GM19238 (cell line): ENCODE measurements around the gene OR4P4.

Experiments used
- DNase-seq: peaks from one replicate; pipeline ENCODE4 v3.0.0; 2011; ENCODE audit warnings: low spot score; ENCODE audit not compliant: insufficient read length

OR4P4 gene

GRCh38 chr11:55634813-55635212 is at the start of gene OR4P4:
Gene OR4P4, plus strand, starts transcription at chr11:55635113.
- DNase-seq, result no peak

- no peak for DNase-seq
Observed at GRCh38 chr11:55607545-55607944, 27.4 kb upstream of the OR4P4 start, which contains the start of gene OR4C11. Gene OR4C11, minus strand, starts transcription at chr11:55607645. Its CDS starts 3,272 bp downstream, at chr11:55604373.

GRCh38 chr11:55624531-55624930 is 10.4 kb upstream of the OR4P4 start:
- DNase-seq, result no peak

- no peak for DNase-seq
Observed at GRCh38 chr11:55648027-55648426, 13.1 kb downstream of the OR4P4 start, which contains the start of gene OR4S2. Gene OR4S2, plus strand, starts transcription at chr11:55648327. Its CDS starts 2,577 bp downstream, at chr11:55650904.

GRCh38 chr11:55652560-55652959 is 17.6 kb downstream of the OR4P4 start:
- DNase-seq, result no peak

- no peak for DNase-seq
Observed at GRCh38 chr11:55655096-55655495, 20.2 kb downstream of the OR4P4 start.

- peak; percentile 10 for DNase-seq
Observed at GRCh38 chr11:55658031-55658573, 23.2 kb downstream of the OR4P4 start.

- DNase-seq, result no peak
Observed at GRCh38 chr11:55658608-55659007, 23.7 kb downstream of the OR4P4 start.

- DNase-seq, result no peak
Observed at GRCh38 chr11:55661901-55662300, 27.0 kb downstream of the OR4P4 start, which contains the start of gene OR4C6. Gene OR4C6, plus strand, starts transcription at chr11:55662201. Its CDS starts 2,966 bp downstream, at chr11:55665167.

GRCh38 chr11:55669376-55669775 is 34.5 kb downstream of the OR4P4 start:
- DNase-seq, result no peak

GRCh38 chr11:55673860-55674259 is 38.9 kb downstream of the OR4P4 start:
- DNase-seq, result no peak
